GM21825 (cell line): ENCODE results near the gene SYCE1.
A peak's percentile ranks its signal among the peaks of the same experiment; 100 is the strongest.
"Not testable (repeated sequence)": the region's sequence is repeated elsewhere in the genome, so short reads cannot be mapped to it uniquely, and the experiment has no call there.

ENCODE experiments used
- ATAC-seq: cut with Tn5 transposase; IDR thresholded peaks from one replicate; pipeline ENCODE4 v1.9.1; 2021; ENCODE audit warnings: mild to moderate bottlenecking, moderate library complexity; ENCODE audit not compliant: unreplicated experiment

Gene SYCE1

DNA sequence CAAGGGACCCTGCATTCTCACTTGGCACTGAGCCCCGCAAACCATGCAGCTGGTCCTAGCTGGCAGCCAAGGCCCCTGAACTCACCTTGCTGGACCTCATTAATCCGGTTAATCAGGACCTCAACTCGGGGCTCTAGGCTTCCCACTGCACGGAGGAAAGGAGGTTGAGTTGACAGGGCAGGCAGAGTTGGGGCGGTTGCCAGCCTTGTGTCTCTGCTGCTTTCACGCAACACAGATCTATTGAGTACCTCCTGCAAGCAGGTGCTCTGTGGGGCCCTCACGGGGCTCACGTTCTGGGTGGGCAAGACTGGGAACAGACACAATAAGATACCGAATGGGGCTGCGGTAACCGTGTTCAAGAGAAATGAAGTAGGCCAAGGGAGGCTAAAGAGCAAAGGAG is 6.2 kb downstream of the SYCE1 start:
- ATAC-seq = no peak

DNA sequence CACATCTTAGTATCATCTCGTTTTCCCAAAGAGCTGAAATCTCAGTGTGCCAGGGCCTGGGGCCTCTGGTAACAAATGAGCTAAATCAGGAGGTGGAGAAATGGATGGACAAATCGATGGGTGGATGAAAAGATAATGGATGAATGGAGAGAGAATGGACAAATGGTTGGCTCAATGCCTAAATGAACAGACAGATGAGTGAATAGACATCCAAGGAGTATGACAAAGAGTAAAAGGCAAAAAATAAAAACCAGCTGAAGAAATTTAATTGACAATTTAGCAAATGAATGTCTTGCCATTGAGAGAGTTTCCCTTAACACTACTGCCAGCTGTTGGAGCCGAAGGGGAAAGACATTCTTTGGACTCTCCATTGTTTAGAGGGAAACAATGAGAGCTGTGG is 8.0 kb downstream of the SYCE1 start:
- no peak for ATAC-seq

DNA sequence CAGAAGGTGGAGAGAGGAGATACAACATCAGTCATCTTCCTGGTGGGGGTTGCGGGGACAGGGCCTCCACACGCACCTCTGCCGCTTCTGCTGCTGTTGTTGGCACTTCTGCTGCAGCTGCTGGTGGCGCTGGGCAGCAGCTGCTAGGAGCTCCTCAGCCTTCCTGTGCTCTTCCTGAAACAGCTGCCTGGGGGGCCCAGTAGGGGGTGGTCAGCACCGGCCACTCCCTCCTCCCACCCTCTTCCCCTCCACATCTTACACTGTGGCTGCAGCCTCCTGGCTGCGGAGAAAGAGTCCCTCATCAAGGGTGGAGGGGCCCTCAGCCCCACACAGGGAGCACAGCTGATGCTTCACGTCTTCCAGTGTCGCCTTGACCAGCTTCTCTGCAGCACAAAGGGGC is 9.9 kb downstream of the SYCE1 start:
- ATAC-seq = no peak

DNA sequence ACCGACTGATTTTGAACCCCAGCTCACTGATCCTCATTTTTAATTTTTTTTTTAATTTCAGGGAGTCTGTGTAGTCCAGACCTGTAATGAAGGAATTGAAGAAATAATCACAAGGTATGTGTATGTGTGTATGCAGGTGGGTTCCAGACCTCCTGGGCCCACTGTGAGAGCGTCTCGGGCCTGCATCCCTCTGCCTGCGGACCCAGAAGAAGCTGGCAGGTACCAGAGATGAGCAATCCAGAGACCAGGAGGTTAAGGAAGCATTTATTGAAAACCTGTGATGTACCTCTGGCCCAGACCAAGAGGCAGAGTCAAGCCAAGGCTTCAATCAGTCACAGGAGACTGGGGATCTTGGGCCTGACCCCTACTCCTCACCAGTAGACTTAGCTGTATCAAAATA is 10.8 kb downstream of the SYCE1 start:
- no peak for ATAC-seq

DNA sequence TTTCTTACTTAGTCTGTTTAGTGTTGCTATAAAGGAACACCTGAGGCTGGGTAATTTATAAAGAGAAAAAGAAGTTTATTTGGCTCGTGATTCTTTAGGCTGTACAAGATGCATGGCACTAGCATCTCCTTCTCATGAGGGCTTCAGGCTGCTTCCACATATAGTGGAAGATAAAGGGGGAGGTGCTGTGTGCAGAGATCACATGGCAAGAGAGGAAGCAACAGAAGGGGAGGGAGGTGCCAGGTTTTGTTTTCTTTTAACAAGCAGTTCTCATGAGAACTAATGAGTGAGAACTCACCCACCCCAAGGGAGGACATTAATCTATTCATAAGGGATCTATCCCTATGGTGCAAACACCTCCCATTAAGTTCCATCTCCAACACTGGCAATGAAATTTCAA is 20.9 kb downstream of the SYCE1 start:
- no peak for ATAC-seq

DNA sequence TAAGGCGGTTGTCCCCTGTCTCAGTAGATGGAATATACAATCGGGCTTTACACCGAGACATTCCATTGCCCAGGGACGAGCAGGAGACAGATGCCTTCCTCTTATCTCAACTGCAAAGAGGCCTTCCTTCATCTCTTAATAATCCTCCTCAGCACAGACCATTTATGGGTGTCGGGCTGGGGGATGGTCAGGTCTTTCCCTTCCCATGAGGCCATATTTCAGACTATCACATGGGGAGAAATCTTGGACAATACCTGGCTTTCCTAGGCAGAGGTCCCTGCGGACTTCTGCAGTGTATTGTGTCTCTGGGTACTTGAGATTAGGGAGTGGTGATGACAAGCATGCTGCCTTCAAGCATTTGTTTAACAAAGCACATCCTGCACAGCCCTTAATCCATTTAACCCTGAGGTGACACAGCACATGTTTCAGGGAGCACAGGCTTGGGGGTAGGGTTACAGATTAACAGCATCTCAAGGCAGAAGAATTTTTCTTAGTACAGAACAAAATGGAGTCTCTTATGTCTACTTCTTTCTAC is 23.9 kb downstream of the SYCE1 start:
- ATAC-seq = not testable (repeated sequence)

DNA sequence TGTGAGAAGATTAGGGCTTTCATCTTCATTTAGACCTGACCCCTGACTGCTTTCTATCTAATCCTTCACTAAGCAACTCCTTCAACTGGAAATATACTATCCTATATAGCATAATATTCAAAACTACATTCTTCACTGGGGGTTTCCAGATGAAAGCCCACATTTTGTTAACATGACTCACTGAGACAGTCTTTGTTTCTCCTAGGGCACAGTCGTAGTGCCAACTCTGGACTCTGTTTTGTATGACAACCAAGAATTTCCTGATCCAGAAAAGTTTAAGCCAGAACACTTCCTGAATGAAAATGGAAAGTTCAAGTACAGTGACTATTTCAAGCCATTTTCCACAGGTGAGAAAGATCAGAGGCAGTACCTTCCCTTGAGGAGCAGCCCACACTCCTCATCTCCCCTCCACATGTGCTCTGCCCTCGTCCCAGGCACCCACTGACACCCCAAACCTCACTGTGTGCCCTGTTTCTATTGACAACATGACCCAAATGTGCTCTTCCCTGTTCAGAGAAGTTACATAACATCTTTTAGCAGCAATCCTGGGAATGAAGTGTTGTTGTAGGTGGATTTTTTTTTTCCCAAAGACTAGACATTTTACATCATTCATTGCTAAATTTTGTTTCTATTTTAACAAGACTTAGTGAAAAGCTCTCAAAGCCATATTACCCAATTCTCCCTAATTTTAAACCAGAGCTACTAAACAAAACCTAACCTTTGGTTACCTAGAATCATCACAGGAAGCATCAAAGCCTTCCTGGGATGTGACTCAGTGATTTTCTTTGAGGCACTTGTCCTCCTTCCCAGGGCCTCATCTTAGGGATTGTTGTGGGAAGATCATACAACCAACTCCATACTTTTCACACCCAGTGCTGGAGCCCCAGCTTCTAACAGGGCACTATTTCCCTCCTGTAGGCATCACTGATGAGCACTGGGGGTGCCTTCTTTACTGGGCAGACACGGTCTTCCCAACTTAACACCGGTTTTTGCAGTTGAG is 27.5 kb downstream of the SYCE1 start:
- ATAC-seq = no peak

DNA sequence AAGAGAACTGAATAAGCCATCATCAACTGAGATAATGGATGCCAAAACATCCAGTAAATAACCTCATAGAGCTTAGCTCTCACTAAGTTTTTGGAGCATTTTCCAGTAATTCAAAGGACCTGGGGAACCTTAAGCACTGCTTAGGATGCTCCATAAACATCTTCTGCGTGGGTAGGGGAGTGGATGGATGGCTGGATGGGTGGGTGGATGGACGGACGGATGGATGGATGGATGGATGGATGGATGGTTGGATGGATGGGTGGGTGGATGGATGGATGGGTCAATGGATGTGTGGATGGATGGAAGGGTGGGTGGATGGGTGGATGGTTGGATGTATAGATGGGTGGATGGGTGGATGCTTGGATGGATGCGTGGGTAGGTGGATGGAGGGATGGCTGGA is 29.2 kb downstream of the SYCE1 start:
- ATAC-seq = no peak

DNA sequence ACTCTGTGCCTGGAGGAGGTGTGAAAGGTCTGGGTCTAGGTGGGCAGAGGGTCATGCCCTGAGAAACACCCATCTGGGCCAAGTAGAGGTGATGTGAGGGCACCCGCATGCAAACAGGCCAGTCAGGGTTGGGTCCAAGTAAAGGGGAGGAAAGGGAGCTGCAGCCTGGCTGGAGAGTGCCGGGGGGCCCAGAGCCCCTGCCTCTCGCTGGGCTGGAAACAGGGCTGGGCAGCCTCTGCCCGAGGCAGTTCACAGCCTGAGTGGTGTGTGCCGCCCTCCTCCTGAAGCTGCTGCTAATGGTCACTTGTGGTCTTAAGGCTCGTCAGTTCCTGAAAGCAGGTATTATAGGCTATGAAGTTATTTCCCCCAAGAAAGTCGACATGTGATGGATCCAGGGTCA is 31.0 kb downstream of the SYCE1 start:
- ATAC-seq = no peak

DNA sequence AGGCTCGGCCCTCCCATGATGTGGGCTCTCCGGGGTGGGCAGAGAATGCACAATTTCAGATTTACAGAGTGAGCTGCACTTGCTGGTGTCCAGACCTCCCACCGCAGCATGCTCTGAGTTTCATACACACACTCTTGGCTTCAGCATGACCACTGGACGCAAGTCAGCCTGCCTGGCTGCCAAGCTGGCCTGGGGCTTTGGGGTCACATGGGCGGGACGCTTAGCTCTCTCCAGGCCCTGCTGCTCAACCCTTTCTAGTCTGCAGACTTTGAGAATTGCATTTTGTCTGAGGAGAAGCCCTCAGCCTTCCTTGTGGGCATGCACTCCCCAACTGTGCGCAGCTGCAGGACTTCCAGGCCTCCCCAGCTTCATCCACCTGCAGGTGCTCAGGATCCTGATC is 32.5 kb downstream of the SYCE1 start:
- no peak for ATAC-seq

DNA sequence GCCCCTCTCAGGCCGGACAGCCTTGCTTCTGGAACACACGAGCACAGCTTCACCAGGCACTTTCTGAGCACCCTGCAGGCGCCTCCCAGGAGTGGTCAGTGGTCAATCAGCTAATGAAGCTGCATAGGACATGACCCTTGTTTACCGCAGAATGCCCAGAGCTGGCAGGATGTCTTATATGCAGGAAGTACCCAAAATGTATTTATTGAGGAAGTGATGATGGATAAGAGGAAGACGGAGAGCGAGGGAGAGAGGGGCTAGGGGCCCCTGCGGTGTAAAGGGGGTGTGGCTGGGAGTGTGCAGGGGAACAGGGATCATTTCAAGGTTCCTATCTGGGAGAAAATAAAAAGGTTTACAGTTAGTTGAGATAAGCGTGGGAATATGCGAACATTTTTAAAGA is 34.9 kb downstream of the SYCE1 start:
- ATAC-seq = no peak

DNA sequence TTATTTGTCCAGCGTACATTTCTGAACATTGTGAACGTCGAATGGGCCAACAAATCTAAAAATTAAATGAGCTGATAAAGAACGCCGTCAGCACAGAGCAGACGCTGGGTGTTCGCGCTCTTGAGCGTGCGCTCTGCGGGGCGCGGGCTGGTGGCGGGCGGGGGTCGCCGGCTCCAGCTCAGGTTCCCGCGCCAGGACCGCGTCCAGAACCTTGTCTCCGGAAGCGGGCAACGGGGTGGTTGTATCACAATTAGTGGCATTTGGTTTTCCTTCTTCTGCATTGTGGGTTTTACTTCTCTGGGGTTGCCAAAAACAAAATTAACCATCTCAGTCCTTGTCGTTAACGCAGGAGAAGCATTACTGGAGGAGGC is 35.8 kb downstream of the SYCE1 start:
- no peak for ATAC-seq

DNA sequence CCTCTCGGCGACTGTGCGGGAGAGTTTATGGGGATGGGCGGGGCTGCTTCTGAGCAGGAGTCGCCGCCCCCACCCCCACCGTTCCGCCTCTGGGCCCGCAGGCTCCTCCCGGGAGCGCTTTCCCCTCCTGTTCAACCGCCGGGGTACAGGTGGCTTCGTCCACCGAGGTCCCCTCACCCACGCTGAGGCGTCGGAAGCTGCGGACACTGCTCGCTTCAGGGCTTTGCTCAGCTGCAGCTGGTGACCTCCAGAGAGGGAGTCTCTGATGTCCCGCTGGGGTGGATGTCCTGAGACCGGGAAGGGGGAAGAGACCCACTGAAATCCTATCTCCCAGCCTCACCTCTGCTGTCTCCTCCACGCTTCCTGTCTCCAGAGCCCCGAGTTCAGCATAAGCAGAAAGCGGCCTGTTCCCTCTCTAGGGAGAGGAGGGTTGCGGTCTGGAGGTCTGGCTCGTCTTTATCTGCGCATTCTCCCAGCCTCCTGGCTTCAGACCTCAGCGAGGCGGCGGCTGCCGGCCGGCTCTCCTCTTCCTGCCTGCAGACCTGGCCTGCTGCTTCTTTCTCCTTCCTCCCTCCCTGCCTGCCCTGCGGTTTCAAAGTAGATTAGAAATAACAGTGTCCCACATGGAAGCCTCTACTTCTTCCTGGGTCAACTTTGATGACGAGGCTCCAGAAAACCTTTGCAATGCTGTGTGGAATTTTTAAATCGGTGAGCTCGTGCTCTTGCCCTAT is 36.4 kb downstream of the SYCE1 start:
- ATAC-seq = no peak

DNA sequence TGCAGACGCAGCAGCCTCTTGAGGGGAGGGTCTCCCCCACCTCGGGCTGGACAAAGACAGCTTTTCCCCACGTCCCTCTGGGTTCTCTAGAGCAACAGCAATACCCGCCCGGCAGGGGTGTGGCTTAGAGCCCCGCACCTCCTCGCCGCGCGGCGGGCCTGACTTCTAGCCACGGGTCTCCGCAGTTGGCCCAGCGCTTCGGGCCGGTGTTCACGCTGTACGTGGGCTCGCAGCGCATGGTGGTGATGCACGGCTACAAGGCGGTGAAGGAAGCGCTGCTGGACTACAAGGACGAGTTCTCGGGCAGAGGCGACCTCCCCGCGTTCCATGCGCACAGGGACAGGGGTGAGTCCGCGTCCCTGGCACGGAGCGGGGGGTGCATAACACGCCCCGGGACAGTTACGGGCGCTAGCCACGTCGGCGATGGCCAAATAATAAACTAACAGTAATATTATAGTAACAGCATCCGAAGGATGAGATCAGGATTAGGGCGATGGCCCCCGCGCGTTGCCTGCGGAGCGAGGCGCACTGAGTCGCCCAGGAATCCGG is 37.0 kb downstream of the SYCE1 start:
- no peak for ATAC-seq

DNA sequence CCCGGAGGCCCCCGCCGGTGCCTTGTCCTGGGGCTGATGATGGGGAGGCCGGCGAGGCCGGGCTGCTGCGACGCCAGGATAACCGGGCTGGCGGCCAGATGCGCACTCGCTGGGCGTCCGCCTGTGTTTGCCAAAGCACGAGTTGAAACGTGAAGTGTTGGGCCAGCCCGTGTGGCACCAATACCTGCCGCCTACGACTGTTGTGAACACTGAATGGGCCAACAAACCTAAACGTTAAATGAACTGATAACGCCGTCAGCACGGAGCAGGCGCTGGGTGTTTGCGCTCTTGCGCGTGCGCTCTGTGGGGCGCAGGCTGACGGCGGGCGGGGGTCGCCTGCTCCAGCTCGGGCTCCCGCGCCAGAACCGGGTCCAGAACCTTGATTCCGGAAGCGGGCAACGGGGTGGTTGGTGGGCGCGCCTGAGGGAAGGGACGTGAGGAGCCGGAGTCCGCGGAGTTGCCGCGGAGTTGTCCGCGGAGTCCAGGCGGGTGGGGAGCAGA is 37.6 kb downstream of the SYCE1 start:
- no peak for ATAC-seq

DNA sequence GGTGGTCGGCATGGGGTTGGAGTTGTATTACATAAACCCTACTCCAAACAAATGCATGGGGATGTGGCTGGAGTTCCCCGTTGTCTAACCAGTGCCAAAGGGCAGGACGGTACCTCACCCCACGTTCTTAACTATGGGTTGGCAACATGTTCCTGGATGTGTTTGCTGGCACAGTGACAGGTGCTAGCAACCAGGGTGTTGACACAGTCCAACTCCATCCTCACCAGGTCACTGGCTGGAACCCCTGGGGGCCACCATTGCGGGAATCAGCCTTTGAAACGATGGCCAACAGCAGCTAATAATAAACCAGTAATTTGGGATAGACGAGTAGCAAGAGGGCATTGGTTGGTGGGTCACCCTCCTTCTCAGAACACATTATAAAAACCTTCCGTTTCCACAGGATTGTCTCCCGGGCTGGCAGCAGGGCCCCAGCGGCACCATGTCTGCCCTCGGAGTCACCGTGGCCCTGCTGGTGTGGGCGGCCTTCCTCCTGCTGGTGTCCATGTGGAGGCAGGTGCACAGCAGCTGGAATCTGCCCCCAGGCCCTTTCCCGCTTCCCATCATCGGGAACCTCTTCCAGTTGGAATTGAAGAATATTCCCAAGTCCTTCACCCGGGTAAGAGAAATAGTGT is 38.3 kb downstream of the SYCE1 start, which contains the start of gene CYP2E1:
Gene CYP2E1 (plus strand): TSS at position 407 of the 632 bp plus-strand sequence. CDS start 33 bp downstream, at position 440.
- ATAC-seq = no peak

DNA sequence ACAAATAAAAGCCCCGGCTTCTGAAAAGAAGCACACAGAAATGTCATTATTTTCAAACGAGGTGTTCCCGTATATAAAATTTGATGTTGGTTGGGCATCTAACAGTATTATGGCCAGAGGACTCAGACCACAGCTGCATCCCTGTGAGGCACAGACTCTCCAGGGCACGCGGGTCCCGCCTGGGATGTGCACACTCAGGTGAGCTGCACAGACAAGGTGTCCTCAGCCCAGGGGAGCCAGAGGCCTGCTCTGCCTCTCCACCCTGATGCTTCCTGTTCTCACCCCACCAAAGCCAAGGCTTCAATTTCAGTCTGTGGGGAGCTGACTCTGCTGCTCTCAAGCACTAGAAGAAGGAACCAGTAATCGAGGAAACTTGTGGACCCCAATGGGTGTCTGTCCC is 39.9 kb downstream of the SYCE1 start:
- no peak for ATAC-seq

DNA sequence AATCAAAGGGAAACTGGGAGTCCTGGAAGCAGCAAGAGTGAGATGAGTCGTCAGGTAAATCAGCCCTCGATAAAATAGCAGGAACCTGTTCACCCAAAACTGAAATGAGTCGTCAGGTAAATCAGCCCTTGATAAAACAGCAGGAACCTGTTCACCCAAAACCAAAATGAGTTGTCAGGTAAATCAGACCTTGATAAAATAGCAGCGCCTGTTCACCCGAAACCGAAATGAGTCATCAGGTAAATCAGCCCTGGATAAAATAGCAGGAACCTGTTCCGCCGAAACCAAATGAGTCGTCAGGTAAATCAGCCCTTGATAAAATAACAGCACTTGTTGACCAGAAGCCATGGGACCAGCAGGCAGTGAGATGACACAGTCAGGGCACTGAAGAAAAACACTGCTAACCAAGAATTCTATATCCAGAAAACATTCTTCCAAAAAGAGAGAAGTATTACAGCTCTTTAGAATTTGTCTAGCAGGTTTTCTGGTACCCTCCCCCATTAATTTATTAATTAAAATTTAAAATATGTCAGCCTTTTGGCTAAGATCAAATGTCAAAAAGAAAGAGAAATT is 41.7 kb downstream of the SYCE1 start:
- ATAC-seq = no peak

DNA sequence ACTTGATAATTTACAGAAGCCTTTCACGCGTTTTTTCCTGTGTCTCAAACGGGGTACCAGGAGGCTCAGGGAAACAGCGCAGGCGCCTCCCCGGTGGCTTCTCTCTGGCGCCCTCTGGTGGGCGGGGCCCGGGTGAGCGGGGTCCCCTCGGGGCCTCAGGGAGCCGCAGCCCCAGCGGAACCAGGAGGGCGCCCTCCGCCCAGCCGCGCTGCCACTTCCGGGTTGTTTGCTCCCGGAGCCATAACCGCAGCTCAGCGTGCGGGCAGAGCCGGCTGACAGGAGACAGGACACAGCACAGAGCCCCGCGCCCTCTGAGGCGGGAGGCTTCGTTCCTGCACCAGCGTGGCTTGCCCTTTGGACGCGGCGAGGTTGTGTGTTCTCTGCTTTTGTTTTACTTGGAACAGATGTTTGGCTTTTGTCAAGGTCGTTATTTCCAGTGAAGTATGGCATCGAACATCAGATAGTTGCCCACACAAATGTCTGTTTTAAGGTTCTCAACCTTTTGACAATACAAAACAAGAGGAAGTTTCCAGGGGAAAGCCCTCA is 45.1 kb downstream of the SYCE1 start:
- peak; percentile 97 for ATAC-seq

DNA sequence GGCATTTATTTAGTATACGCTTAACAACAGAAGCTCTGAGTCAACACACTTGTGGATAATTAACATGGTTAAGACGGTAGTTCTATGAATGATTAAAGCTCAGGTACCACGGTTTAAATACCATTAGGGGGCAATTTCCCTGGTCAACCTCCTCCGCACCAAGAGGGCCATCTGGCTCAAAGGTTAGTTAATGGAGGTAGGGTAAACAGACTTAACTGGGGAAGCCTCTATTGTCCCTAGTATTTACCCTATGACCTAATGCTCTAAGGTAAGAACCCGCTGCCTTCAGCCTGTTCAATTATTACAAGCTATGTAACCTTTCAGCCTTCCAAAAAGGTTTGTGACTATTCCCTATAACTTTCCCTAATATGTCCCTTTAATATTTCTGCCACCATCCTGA is 46.9 kb downstream of the SYCE1 start:
- not testable (repeated sequence) for ATAC-seq
